Astrocyte (in vitro differentiated cells and primary cell): ENCODE data around the gene HAL. TPM values are rescaled to one million over a fixed set of nuclear protein-coding genes. Genes with fewer than 3 reads are reported as not detected.

Source experiments
- DNase-seq: peaks from one replicate; pipeline ENCODE4 v3.0.0-alpha.2; 2010; ENCODE audit warnings: low read depth
- FAIRE-seq: peaks from 2 replicates; lab custom pipeline; 2011; peaks lifted over from hg19 to GRCh38; lab: Jason Lieb, UNC
- H2AFZ ChIP-seq: 2 replicates; pipeline ENCODE4 v1.6.0; 2012; ENCODE audit warnings: low read depth, low read length, inconsistent platforms
- H3K27ac ChIP-seq: 2 replicates; pipeline ENCODE4 v1.5.1; 2011; ENCODE audit warnings: low read depth, low read length, inconsistent platforms
- H3K27me3 ChIP-seq: 2 replicates; pipeline ENCODE4 v1.6.0; 2011; ENCODE audit warnings: low read length, inconsistent platforms; ENCODE audit not compliant: insufficient read depth
- H3K36me3 ChIP-seq: 2 replicates; pipeline ENCODE4 v1.5.1; 2011; ENCODE audit warnings: low read length, inconsistent platforms; ENCODE audit not compliant: insufficient read depth
- H3K4me1 ChIP-seq: 2 replicates; pipeline ENCODE4 v1.5.1; 2011; ENCODE audit warnings: low read length, inconsistent platforms; ENCODE audit not compliant: insufficient read depth
- H3K4me2 ChIP-seq: 2 replicates; pipeline ENCODE4 v1.6.0; 2012; ENCODE audit warnings: low read length, inconsistent platforms
- H3K4me3 ChIP-seq: 2 replicates; pipeline ENCODE4 v1.5.1; 2011; ENCODE audit warnings: low read depth, mild to moderate bottlenecking, low read length, inconsistent platforms; ENCODE audit not compliant: insufficient read depth
- H3K79me2 ChIP-seq: 2 replicates; pipeline ENCODE4 v1.6.0; 2012; ENCODE audit warnings: mild to moderate bottlenecking, low read length, inconsistent platforms; ENCODE audit not compliant: insufficient read depth
- H3K9ac ChIP-seq: 2 replicates; pipeline ENCODE4 v1.6.0; 2012; ENCODE audit warnings: mild to moderate bottlenecking, low read length, inconsistent platforms
- H3K9me3 ChIP-seq: 2 replicates; pipeline ENCODE4 v1.5.1; 2012; ENCODE audit warnings: low read depth, mild to moderate bottlenecking, low read length, inconsistent platforms; ENCODE audit not compliant: insufficient read depth
- H4K20me1 ChIP-seq: 2 replicates; pipeline ENCODE4 v1.6.0; 2012; ENCODE audit warnings: low read length, inconsistent platforms; ENCODE audit not compliant: insufficient read depth
- H3K27ac Mint-ChIP-seq: one replicate; pipeline ENCODE4 v1.8.0; 2021; ENCODE audit warnings: mild to moderate bottlenecking, mixed read lengths; ENCODE audit not compliant: unreplicated experiment
- H3K27me3 Mint-ChIP-seq: one replicate; pipeline ENCODE4 v1.8.0; 2021; ENCODE audit warnings: low read depth, mixed read lengths; ENCODE audit not compliant: unreplicated experiment
- H3K36me3 Mint-ChIP-seq: one replicate; pipeline ENCODE4 v1.8.0; 2021; ENCODE audit warnings: low read depth, mixed read lengths; ENCODE audit not compliant: unreplicated experiment
- H3K4me1 Mint-ChIP-seq: one replicate; pipeline ENCODE4 v1.8.0; 2021; ENCODE audit warnings: low read depth, mixed read lengths; ENCODE audit not compliant: unreplicated experiment
- H3K4me3 Mint-ChIP-seq: one replicate; pipeline ENCODE4 v1.8.0; 2021; ENCODE audit warnings: mild to moderate bottlenecking, moderate library complexity, mixed read lengths; ENCODE audit not compliant: unreplicated experiment
- H3K9me3 Mint-ChIP-seq: one replicate; pipeline ENCODE4 v1.8.0; 2021; ENCODE audit warnings: mild to moderate bottlenecking, mixed read lengths; ENCODE audit not compliant: unreplicated experiment
- EZH2 ChIP-seq: IDR thresholded peaks from 2 replicates; pipeline ENCODE4 v1.6.1; 2012; ENCODE audit warnings: mild to moderate bottlenecking, low read length, inconsistent platforms; ENCODE audit not compliant: insufficient read depth
- total RNA-seq: library from RNA; stranded (reverse); gene quantifications from 2 replicates; pipeline ENCODE4 v1.2.1, GENCODE V29; 2021
- TF ChIP-seq, protein P1 (sequence below): IDR thresholded peaks from 2 replicates; pipeline ENCODE4 v1.5.1; 2011; ENCODE audit warnings: low read depth, mild to moderate bottlenecking, inconsistent platforms, low read length, moderate library complexity; ENCODE audit not compliant: insufficient read depth

HAL gene
- total RNA-seq, 1 donor from 2014 or later = 0.20 TPM

DNA sequence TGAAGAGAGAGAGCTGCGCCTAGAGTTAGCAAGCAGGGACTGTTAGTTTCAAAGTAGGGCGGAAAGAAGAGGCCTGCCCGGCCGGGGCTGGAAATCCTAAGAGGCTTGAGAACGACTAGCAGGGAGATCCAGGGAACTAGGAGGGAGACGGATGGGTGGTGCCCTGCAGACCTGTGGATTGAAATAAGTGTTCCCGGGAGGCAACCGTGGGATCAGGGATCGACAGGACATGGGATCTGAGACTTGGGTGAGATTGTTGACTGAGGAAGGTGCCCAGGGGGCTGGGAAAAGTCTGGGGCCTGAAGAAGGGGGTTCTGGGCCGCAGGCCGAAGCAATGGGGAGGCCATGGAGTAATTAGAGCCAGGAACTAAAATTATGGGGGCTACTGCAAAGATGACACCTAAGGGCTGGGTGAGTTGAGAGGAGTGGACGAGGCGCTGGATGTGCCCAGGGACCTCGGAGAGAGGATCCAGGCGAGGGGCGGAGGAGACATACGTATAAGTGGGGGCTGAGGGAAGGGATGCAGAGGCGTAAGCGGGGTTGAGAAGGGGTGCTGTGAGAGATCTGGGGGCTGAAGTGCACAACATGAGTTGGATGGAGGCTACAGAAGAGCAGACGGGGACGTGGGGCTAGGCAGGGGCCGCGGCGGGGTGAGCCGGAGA lies 38.6 kb upstream of the HAL start:
- no peaks in the 10 kb centered on the region for H3K27me3 ChIP-seq
- Mint-ChIP-seq H3K4me3 (no peak overlapping the region), H3K9me3 (peaks cover 1% of the 10 kb centered on the region), H3K36me3 (no peaks in the 10 kb centered on the region), H3K27ac (no peak overlapping the region), H3K4me1 (peaks cover 5% of the 10 kb centered on the region), H3K27me3 (no peaks in the 10 kb centered on the region)
- TF ChIP-seq EZH2 = no peak
- TF ChIP-seq, protein P1, sequence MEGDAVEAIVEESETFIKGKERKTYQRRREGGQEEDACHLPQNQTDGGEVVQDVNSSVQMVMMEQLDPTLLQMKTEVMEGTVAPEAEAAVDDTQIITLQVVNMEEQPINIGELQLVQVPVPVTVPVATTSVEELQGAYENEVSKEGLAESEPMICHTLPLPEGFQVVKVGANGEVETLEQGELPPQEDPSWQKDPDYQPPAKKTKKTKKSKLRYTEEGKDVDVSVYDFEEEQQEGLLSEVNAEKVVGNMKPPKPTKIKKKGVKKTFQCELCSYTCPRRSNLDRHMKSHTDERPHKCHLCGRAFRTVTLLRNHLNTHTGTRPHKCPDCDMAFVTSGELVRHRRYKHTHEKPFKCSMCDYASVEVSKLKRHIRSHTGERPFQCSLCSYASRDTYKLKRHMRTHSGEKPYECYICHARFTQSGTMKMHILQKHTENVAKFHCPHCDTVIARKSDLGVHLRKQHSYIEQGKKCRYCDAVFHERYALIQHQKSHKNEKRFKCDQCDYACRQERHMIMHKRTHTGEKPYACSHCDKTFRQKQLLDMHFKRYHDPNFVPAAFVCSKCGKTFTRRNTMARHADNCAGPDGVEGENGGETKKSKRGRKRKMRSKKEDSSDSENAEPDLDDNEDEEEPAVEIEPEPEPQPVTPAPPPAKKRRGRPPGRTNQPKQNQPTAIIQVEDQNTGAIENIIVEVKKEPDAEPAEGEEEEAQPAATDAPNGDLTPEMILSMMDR = no peak
- peak overlapping the region; percentile 40 for H3K27ac ChIP-seq
- H3K36me3 ChIP-seq = no peaks in the 10 kb centered on the region
- no peak for FAIRE-seq
- H3K4me3 ChIP-seq = peak overlapping the region; percentile 82
- peaks cover 3% of the 10 kb centered on the region for H3K4me1 ChIP-seq
- H3K9ac ChIP-seq = peak overlapping the region; percentile 83
- H3K79me2 ChIP-seq = peaks cover 11% of the 10 kb centered on the region
- peak overlapping the region; percentile 97 for H2AFZ ChIP-seq
- peak; percentile 16 for DNase-seq
- H3K4me2 ChIP-seq = peak overlapping the region; percentile 99
- no peaks in the 10 kb centered on the region for H3K9me3 ChIP-seq
- H4K20me1 ChIP-seq = peaks cover 5% of the 10 kb centered on the region

DNA sequence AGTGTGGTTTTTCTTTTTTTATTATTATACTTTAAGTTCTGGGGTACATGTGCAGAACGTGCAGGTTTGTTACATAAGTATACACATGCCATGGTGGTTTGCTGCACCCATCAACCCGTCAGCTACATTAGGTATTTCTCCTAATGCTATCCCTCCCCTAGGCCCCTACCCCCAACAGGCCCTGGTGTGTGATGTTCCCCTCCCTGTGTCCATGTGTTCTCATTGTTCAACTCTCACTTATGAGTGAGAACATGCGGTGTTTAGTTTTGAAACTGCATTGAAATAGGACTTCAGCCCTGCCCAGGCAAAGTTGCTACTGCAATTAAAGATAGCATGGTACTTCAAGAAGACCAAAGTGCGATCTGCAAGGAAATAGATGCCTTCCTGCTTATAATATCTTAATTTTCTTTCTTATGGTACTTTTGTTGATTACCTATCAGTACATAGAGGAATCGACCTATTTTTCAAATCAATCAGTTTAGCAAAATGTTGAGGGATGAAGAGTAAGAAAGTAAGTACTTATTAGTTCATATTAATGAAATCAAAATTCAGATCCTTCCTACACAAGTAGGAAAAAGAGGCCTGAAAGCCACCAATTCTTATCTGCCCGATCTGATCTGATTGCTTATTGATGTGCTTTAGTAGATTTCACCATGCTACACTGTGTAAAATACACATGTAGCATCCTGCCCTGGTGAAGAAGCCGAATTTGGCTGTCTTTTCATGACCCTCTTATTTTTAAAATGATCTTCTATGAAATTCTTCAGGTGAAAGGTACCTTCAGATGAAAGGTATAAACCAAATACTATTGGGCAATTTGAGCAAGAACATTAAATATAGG lies 37.6 kb upstream of the HAL start:
- TF ChIP-seq EZH2 = no peak
- TF ChIP-seq, protein P1 = no peak
- H3K36me3 ChIP-seq = no peaks in the 10 kb centered on the region
- peaks cover 3% of the 10 kb centered on the region for H3K4me1 ChIP-seq
- DNase-seq (no peak), FAIRE-seq (no peak)
- H3K27ac ChIP-seq = no peak overlapping the region
- H3K9me3 ChIP-seq = no peaks in the 10 kb centered on the region
- H3K9ac ChIP-seq = peak overlapping the region; percentile 83
- H3K4me1 Mint-ChIP-seq = peaks cover 5% of the 10 kb centered on the region
- H3K27me3 ChIP-seq = no peaks in the 10 kb centered on the region
- no peak overlapping the region for H2AFZ ChIP-seq
- peak overlapping the region; percentile 82 for H3K4me3 ChIP-seq
- peak overlapping the region; percentile 99 for H3K4me2 ChIP-seq
- H3K36me3 Mint-ChIP-seq = no peaks in the 10 kb centered on the region
- H4K20me1 ChIP-seq = peaks cover 5% of the 10 kb centered on the region
- no peak overlapping the region for H3K27ac Mint-ChIP-seq
- H3K4me3 Mint-ChIP-seq = peak overlapping the region; percentile 80
- H3K27me3 Mint-ChIP-seq = no peaks in the 10 kb centered on the region
- H3K9me3 Mint-ChIP-seq = peaks cover 1% of the 10 kb centered on the region
- H3K79me2 ChIP-seq = peaks cover 11% of the 10 kb centered on the region
